Caco-2 (cell line): ENCODE measurements around the gene PPARGC1A. TPM values are rescaled to one million over a fixed set of nuclear protein-coding genes. Genes with fewer than 3 reads are reported as not detected.

ENCODE experiments used
- BruUV-seq: library from RNA; stranded (reverse); fragments of 400-500 nt; replicated peaks from 2 replicates; lab custom pipeline; 2021; lab: Mats Ljungman, UMichigan
- CTCF ChIA-PET: fragments of 300-600 bp; sonication (Branson Sonifier 250); formaldehyde crosslinking; loops from one replicate; lab custom pipeline; 2022; ENCODE audit warnings: antibody characterized with exemption; lab: Charles Lee
- POLR2A ChIA-PET: fragments of 300-600 bp; sonication (Branson Sonifier 250); formaldehyde crosslinking; loops from one replicate; lab custom pipeline; 2022; ENCODE audit warnings: antibody characterized with exemption; lab: Charles Lee
- DNase-seq, 2 experiments: peaks; one replicate each; pipeline versions ENCODE4 v3.0.0 to v3.0.0-alpha.2; 2020 to 2022
- H3K27me3 ChIP-seq: replicated peaks from 2 replicates; pipeline ENCODE4 v1.6.0; 2011; ENCODE audit warnings: low read length; ENCODE audit not compliant: control insufficient read depth, insufficient read depth
- H3K36me3 ChIP-seq: 2 replicates; pipeline ENCODE4 v1.5.1; 2011; ENCODE audit warnings: low read length; ENCODE audit not compliant: control insufficient read depth, insufficient read depth
- H3K4me1 ChIP-seq: fragments of 250-450 bp; sonication (Bioruptor Pico); 2 replicates; pipeline ENCODE4 v1.5.1; 2020; ENCODE audit warnings: mild to moderate bottlenecking
- H3K4me3 ChIP-seq: 2 replicates; pipeline ENCODE4 v1.5.1; 2011; ENCODE audit warnings: low read depth, mild to moderate bottlenecking, control low read depth, low read length
- H3K9me3 ChIP-seq: fragments of 250-450 bp; sonication (Bioruptor Pico); 2 replicates; pipeline ENCODE4 v1.5.1; 2020; ENCODE audit warnings: mild to moderate bottlenecking, moderate library complexity
- H3K27ac Mint-ChIP-seq: one replicate; pipeline ENCODE4 v1.8.0; 2022; ENCODE audit warnings: mixed read lengths; ENCODE audit not compliant: unreplicated experiment
- H3K27me3 Mint-ChIP-seq: one replicate; pipeline ENCODE4 v1.8.0; 2022; ENCODE audit warnings: mixed read lengths; ENCODE audit not compliant: insufficient read depth, unreplicated experiment
- H3K36me3 Mint-ChIP-seq: one replicate; pipeline ENCODE4 v1.8.0; 2022; ENCODE audit warnings: mild to moderate bottlenecking, mixed read lengths; ENCODE audit not compliant: insufficient read depth, unreplicated experiment
- H3K4me1 Mint-ChIP-seq: one replicate; pipeline ENCODE4 v1.8.0; 2022; ENCODE audit warnings: low read depth, mixed read lengths; ENCODE audit not compliant: unreplicated experiment
- H3K4me3 Mint-ChIP-seq: one replicate; pipeline ENCODE4 v1.8.0; 2022; ENCODE audit warnings: mild to moderate bottlenecking, moderate library complexity, mixed read lengths; ENCODE audit not compliant: unreplicated experiment
- H3K9me3 Mint-ChIP-seq: one replicate; pipeline ENCODE4 v1.8.0; 2022; ENCODE audit warnings: mixed read lengths; ENCODE audit not compliant: unreplicated experiment
- intact Hi-C: fragments of 100-400 bp; cut with micrococcal nuclease; formaldehyde crosslinking; loops from one replicate; pipeline ENCODE4 v1.10.0; 2022; ENCODE audit not compliant: unreplicated experiment
- total RNA-seq: library from RNA; stranded (reverse); gene quantifications from 2 replicates; pipeline ENCODE4 v1.2.3, GENCODE V29; 2022
- TF ChIP-seq, protein P1 (sequence below), 2 experiments: fragments of 200-600 bp in 1 of 2; IDR thresholded peaks; 1 replicate in 1 of 2; 2 replicates in 1 of 2; pipeline versions ENCODE4 v1.5.1 to v1.8.0; 2011 to 2022; ENCODE audit warnings: antibody characterized with exemption in 1 of 2, control low read depth in 1 of 2, inconsistent platforms in 1 of 2, low read depth in 1 of 2, low read length in 1 of 2, mild to moderate bottlenecking in 1 of 2, moderate library complexity in 1 of 2; ENCODE audit not compliant: insufficient read depth in 1 of 2, severe bottlenecking in 1 of 2, unreplicated experiment in 1 of 2

Gene PPARGC1A
- total RNA-seq, 1 experiment from 2014 or later = not detected

DNA sequence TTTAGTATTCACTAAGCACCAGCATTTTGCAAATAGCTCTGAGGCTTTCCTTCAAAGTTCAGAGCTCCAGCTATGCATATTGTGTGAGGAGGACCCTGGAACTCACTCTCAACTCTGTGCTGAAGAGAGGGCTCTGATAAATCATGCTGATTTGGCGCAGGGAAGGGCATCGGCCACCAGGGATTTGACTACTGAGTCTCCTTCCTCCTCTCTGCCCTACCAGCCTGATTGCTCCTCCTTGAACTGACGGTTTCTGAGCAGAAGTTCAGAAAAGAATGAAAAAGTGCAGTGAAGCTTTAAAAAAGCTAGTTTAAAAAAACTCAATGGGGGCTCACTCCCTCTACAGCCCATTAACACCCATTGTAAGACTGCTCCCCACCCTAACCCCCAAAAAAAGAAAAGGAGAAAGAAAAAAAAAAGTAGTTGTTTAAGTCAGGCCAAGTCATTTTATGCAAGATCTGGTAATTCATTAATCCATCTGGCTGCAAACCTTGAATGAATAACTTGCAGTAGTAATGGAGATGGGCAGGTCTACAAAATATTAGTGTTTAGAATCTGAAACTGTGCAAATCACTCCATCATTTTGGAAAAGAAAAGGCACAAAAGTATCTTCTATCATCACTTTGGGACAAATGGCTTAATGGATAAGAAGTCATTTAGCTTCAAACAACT is 13.3 kb downstream of the PPARGC1A start:
- H3K36me3 Mint-ChIP-seq = no peaks in the 10 kb centered on the region
- Histone ChIP-seq H3K4me3 (no peak overlapping the region), H3K4me1 (no peaks in the 10 kb centered on the region; the same call in 1 of the 2 replicates), H3K9me3 (no peaks in the 10 kb centered on the region), H3K27me3 (no peaks in the 10 kb centered on the region), H3K36me3 (no peaks in the 10 kb centered on the region)
- peaks cover 6% of the 10 kb centered on the region for H3K4me1 Mint-ChIP-seq
- TF ChIP-seq, protein P1, sequence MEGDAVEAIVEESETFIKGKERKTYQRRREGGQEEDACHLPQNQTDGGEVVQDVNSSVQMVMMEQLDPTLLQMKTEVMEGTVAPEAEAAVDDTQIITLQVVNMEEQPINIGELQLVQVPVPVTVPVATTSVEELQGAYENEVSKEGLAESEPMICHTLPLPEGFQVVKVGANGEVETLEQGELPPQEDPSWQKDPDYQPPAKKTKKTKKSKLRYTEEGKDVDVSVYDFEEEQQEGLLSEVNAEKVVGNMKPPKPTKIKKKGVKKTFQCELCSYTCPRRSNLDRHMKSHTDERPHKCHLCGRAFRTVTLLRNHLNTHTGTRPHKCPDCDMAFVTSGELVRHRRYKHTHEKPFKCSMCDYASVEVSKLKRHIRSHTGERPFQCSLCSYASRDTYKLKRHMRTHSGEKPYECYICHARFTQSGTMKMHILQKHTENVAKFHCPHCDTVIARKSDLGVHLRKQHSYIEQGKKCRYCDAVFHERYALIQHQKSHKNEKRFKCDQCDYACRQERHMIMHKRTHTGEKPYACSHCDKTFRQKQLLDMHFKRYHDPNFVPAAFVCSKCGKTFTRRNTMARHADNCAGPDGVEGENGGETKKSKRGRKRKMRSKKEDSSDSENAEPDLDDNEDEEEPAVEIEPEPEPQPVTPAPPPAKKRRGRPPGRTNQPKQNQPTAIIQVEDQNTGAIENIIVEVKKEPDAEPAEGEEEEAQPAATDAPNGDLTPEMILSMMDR (IDR thresholded peaks at IDR 0.05; ENCODE audit: insufficient read depth in 1 of 2, low read depth in 1 of 2, low read length in 1 of 2, severe bottlenecking in 1 of 2, unreplicated experiment in 1 of 2) = no peak
- H3K9me3 Mint-ChIP-seq = no peaks in the 10 kb centered on the region
- no peak overlapping the region for H3K27ac Mint-ChIP-seq
- no peak for DNase-seq
- POLR2A ChIA-PET = no interaction called here
- H3K4me3 Mint-ChIP-seq = no peak overlapping the region
- peaks cover 14% of the 10 kb centered on the region for H3K27me3 Mint-ChIP-seq
- BruUV-seq = no TSS peak
- CTCF ChIA-PET = no interaction called here
- intact Hi-C loops = no loop called here

DNA sequence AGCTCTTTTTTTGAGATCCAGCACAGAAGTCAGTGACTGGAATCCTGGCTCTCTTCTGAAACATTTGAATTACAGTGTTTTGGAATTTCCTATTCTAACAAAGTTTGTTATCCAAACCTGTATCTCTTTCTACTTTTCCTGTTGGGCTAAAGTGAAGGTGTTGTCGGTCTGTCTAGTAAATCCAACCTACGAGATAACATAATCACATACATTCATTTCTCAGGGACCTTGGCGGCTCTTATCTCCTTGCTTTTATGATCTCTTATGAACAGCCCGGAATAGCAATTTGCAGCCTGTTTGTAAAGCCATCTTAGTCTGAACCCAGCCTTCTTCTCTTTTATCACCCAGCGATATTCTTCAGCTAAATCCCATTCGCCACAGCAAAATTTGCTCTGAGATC is 14.5 kb downstream of the PPARGC1A start:
- TF ChIP-seq, protein P1 (IDR thresholded peaks at IDR 0.05; ENCODE audit: insufficient read depth in 1 of 2, low read depth in 1 of 2, low read length in 1 of 2, severe bottlenecking in 1 of 2, unreplicated experiment in 1 of 2) = no peak
- peaks cover 13% of the 10 kb centered on the region for H3K27me3 Mint-ChIP-seq
- Histone ChIP-seq H3K4me1 (no peaks in the 10 kb centered on the region; the same call in 1 of the 2 replicates), H3K4me3 (no peak overlapping the region), H3K9me3 (no peaks in the 10 kb centered on the region), H3K36me3 (no peaks in the 10 kb centered on the region), H3K27me3 (no peaks in the 10 kb centered on the region)
- CTCF ChIA-PET = no interaction called here
- H3K9me3 Mint-ChIP-seq = no peaks in the 10 kb centered on the region
- POLR2A ChIA-PET = no interaction called here
- intact Hi-C loops = no loop called here
- H3K4me3 Mint-ChIP-seq = no peak overlapping the region
- no peak for DNase-seq
- no TSS peak for BruUV-seq
- H3K27ac Mint-ChIP-seq = no peak overlapping the region
- peaks cover 6% of the 10 kb centered on the region for H3K4me1 Mint-ChIP-seq
- H3K36me3 Mint-ChIP-seq = no peaks in the 10 kb centered on the region

DNA sequence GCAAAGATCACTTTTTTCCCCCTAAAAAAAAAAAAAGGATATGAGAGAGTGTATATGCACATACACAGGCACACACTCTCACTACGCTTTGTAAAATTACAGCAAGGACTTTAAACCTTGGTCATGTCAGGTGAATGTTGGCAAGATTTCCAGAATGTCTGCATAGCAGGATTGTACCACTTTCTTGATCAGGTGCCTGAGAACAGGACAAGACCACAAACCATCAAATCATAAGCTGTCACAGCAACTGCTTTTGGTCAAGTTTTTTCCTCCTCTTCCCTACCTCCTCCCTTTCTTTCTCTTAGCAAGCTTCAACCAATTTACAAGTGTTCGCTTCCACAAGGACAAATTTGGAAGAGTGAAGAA is 15.3 kb downstream of the PPARGC1A start:
- Mint-ChIP-seq H3K4me1 (peaks cover 3% of the 10 kb centered on the region), H3K36me3 (no peaks in the 10 kb centered on the region), H3K27me3 (peaks cover 10% of the 10 kb centered on the region), H3K4me3 (no peak overlapping the region), H3K27ac (no peak overlapping the region), H3K9me3 (no peaks in the 10 kb centered on the region)
- CTCF ChIA-PET = no interaction called here
- Histone ChIP-seq H3K4me1 (no peaks in the 10 kb centered on the region; the same call in 1 of the 2 replicates), H3K4me3 (no peak overlapping the region), H3K27me3 (no peaks in the 10 kb centered on the region), H3K36me3 (no peaks in the 10 kb centered on the region), H3K9me3 (no peaks in the 10 kb centered on the region)
- TF ChIP-seq, protein P1 (IDR thresholded peaks at IDR 0.05; ENCODE audit: insufficient read depth in 1 of 2, low read depth in 1 of 2, low read length in 1 of 2, severe bottlenecking in 1 of 2, unreplicated experiment in 1 of 2) = no peak
- POLR2A ChIA-PET = no interaction called here
- intact Hi-C loops = no loop called here
- DNase-seq = no peak
- BruUV-seq = no TSS peak
